KOPT-K1 (cell line): Measurements from ENCODE around the gene RNU1-1.
"Not testable (repeated sequence)": the region's sequence is repeated elsewhere in the genome, so short reads cannot be mapped to it uniquely, and the experiment has no call there.

Experiments
- H3K27ac ChIP-seq: fragments of 200-600 bp; sonication (generic); 2 replicates; pipeline ENCODE4 v1.5.1; 2016; ENCODE audit warnings: antibody characterized with exemption, mild to moderate bottlenecking, low read depth, low read length; ENCODE audit not compliant: poor library complexity, severe bottlenecking
- H3K36me3 ChIP-seq: fragments of 200-600 bp; sonication (generic); 2 replicates; pipeline ENCODE4 v1.5.1; 2017; ENCODE audit warnings: antibody characterized with exemption, mild to moderate bottlenecking, low read length, moderate library complexity; ENCODE audit not compliant: insufficient read depth
- H3K9me3 ChIP-seq: fragments of 200-600 bp; sonication (generic); 2 replicates; pipeline ENCODE4 v1.5.1; 2017; ENCODE audit warnings: antibody characterized with exemption, low read length, mild to moderate bottlenecking; ENCODE audit not compliant: insufficient read depth, poor library complexity, severe bottlenecking

Gene RNU1-1

GRCh38 chr1:16487011-16487410 lies 27.1 kb downstream of the RNU1-1 start:
- H3K36me3 ChIP-seq, H3K27ac ChIP-seq, H3K9me3 ChIP-seq: not testable (repeated sequence)

GRCh38 chr1:16486316-16486715 lies 27.8 kb downstream of the RNU1-1 start:
- not testable (repeated sequence) for H3K27ac ChIP-seq, H3K9me3 ChIP-seq, H3K36me3 ChIP-seq

DNA sequence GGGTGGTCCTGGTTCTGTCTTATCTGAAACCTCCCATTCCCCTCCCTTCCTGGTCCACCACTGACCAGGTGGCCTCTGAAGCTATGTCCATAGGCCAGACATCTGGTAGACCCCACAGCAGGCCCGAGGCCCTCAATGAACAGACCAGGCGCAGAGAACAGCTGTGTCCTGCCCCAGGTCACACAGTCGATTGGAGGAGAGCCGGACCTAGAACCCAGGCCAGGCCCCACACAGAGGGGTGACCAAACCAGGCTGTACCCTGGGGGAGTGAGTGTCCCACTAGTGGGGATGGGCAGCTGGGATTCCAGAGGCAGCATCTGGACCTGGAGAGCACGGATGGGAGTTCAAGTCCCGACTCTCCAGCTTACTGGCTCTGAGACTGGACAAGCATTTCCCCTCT lies 29.2 kb downstream of the RNU1-1 start:
- Histone ChIP-seq H3K9me3 (no peaks in the 10 kb centered on the region), H3K36me3 (no peaks in the 10 kb centered on the region; the same call in 1 of the 2 replicates), H3K27ac (no peak overlapping the region)

DNA sequence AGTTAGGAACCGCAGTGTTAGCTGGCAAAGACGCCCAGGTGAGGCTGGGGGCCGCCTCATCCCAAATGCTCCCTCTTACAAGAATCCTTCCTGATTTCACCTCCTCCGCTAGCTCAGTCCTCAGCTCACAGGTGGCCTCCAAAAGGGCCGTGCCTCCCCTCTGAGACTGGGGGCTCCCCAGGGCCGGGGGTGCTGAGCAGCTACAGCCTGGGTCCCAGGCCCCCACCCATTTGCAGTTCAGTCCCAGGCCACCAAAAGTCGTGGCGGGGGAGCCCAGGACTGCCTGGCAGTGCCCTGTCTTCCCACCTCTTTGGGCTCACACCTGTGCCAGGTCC lies 29.6 kb downstream of the RNU1-1 start:
- Histone ChIP-seq H3K9me3 (no peaks in the 10 kb centered on the region), H3K36me3 (no peaks in the 10 kb centered on the region; the same call in 1 of the 2 replicates)

GRCh38 chr1:16483639-16484500 lies 30.2 kb downstream of the RNU1-1 start:
- H3K27ac ChIP-seq, H3K9me3 ChIP-seq, H3K36me3 ChIP-seq: not testable (repeated sequence)

More for the DNA sequence above, 29.6 kb downstream of the RNU1-1 start:
- H3K27ac ChIP-seq: no peak overlapping the region

DNA sequence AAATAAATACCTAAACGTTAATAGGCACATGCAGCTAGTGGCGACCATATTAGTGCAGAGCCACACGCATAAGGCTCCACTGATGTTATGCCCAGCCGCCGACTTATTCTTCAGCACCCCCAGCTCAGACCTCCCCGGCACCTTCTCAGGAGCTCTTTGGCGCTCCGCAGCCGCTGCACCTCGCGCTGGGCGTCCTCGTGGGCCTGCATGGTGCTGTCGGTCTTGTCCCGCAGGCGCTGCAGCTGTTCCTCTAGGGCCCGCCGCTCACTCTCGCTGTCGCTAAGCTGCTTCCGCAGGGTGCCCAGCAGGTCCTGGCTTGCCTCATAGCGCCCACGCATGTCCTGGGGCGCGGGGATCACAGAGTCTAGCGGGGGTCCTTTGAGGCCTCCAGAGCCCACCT lies 30.9 kb downstream of the RNU1-1 start:
- H3K9me3 ChIP-seq, H3K27ac ChIP-seq, H3K36me3 ChIP-seq: not testable (repeated sequence)

- Histone ChIP-seq H3K9me3 (no peaks in the 10 kb centered on the region), H3K36me3 (peaks cover 11% of the 10 kb centered on the region; the same call in 1 of the 2 replicates), H3K27ac (no peak overlapping the region)
These were observed 36.0 kb downstream of the RNU1-1 start for GRCh38 chr1:16478091-16478490.

DNA sequence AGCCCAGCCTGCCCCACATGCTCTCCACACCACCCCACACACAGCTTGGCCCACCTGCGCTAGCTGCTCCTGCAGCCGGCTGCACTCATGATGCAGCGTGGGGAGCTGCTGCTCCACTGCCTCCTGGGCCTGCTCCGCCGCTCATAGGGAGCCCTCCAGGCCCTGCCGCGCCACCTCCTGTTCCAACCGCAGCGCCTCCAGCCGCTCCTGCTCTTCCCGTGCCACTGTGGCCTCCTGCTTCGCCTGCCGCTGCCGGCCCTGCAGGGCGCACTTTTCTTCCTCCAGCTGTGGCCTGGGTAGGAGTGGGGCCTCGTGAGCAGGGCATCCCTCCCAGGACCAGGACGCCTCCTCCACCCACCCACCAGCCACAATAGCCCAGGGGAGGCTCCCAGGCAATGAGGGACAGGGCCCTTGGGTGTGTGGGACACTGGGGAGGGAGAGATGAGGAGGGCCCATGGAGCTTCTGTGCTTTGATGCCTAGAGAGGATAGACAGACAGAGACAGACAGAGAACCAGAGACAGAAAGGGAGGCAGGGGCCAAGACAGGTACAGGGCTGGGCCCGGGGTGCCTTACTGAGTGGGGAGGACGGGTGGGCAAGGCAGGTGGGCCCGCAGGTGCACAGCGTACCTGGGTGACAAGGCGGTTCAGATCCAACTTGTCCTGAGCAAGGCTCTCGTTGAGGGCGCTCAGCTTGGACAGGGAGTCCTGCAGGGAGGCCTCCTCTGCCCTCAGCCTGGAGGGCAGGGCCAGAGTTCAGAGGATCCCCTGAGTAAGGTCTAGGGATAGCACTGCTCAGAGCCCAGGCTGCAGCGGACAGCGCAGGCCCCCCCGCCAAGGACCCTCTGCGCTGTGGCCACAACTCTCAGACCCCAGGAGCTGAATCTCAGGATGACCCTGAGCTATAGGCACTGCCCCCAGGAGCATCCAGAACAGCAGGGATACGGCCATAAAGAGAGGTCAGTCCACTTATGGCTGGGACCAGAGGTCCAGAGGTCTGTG lies 38.0 kb downstream of the RNU1-1 start:
- not testable (repeated sequence) for H3K27ac ChIP-seq, H3K9me3 ChIP-seq
- peaks cover 15% of the 10 kb centered on the region; the same call in 1 of the 2 replicates for H3K36me3 ChIP-seq

DNA sequence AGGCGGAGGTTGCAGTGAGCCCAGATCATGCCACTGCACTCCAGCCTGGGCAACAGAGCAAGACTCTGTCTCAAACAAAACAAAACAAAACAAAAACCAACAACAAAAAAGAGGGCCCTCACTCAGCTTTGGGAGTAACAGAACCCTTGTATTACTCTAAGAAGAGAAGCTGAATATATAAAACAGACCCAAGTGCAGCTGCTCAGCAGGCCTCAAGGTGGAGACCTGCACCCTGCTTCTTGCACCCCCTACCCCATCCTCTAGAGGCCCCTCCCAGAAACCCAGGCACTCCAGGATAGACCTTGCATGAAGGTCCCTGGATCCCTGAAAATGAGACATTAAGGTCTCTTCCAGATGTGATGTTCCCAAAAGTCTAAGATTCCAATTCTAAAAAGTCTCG lies 39.2 kb downstream of the RNU1-1 start:
- H3K36me3 ChIP-seq: peaks cover 15% of the 10 kb centered on the region; the same call in 1 of the 2 replicates
- H3K27ac ChIP-seq, H3K9me3 ChIP-seq: not testable (repeated sequence)

- H3K9me3 ChIP-seq: no peaks in the 10 kb centered on the region
- no peak overlapping the region for H3K27ac ChIP-seq
- H3K36me3 ChIP-seq: peaks cover 15% of the 10 kb centered on the region; the same call in 1 of the 2 replicates
These were observed 39.8 kb downstream of the RNU1-1 start for GRCh38 chr1:16474166-16474800.

DNA sequence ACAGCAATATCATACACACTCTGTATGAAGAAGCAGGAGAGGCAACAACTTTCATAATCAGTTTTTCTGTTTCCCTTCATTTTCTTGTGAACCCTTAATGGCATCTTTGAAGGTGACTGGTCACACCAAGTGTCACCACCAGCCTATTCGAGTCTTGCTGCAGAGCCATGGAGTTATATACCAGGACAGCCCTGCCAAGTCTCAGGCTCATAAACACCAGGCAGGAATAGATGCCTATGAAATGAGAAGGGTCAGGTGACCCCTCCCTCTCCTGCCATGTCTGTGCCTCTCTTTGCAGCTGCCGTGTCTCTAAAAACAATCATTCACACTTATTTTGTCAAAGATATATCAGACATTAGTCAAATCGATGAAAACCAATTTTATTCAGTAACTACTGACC lies 45.5 kb downstream of the RNU1-1 start:
- H3K9me3 ChIP-seq: no peaks in the 10 kb centered on the region
- no peak overlapping the region for H3K27ac ChIP-seq
- peaks cover 14% of the 10 kb centered on the region; the same call in 1 of the 2 replicates for H3K36me3 ChIP-seq

DNA sequence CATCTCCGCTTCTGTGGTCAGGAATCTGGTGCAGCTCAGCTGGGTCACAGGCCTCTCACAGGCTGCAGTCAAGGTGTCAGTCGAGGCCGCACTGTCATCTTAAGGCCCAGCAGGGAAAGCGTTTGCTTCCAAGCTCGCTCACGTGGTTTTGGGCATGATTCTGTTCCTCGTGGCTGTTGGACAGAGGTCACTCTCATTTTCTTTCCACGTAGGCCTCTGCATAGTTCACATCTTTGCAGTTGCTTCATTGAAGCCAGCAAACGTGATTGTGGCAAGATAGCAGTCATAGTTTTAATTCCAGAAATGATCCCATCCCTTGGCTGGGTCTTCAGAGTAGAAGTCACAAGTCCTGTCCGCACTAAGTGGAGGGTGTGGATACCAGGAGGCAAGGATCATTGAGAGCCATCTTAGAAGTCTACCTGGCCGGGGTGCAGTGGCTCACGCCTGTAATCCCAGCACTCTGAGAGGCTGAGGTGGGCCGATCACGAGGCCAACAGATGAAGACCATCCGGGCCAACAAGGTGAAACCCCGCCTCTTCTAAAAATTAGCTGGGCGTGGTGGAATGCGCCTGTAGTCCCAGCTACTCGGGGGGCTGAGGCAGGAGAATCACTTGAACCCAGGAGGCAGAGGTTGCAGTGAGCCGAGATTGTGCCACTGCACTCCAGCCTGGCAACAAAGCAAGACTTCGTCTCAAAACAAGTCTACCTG lies 49.0 kb downstream of the RNU1-1 start:
- Histone ChIP-seq H3K9me3 (no peaks in the 10 kb centered on the region), H3K36me3 (peaks cover 36% of the 10 kb centered on the region), H3K27ac (no peak overlapping the region)
